GM18868 (cell line): Measurements from ENCODE around the gene UBQLN3.

ENCODE experiments used
- ATAC-seq: cut with Tn5 transposase; IDR thresholded peaks from one replicate; pipeline ENCODE4 v1.9.1; 2021; ENCODE audit warnings: mild to moderate bottlenecking, moderate library complexity; ENCODE audit not compliant: unreplicated experiment

Gene UBQLN3

GRCh38 chr11:5509803-5510202 lies at the start of gene UBQLN3:
Gene UBQLN3 (minus strand): TSS chr11:5509957. CDS start chr11:5509558, 399 bp downstream.
- ATAC-seq, result no peak

GRCh38 chr11:5557751-5558150 lies 48.0 kb upstream of the UBQLN3 start:
- no peak for ATAC-seq

- ATAC-seq, result no peak
Observed at GRCh38 chr11:5556596-5557188, 46.9 kb upstream of the UBQLN3 start.

- ATAC-seq, result no peak
Observed at GRCh38 chr11:5553343-5553742, 43.6 kb upstream of the UBQLN3 start.

GRCh38 chr11:5550440-5551095 lies 40.8 kb upstream of the UBQLN3 start:
- ATAC-seq, result peak; percentile 92

- no peak for ATAC-seq
Observed at GRCh38 chr11:5548440-5548839, 38.7 kb upstream of the UBQLN3 start, which contains the start of gene OR52H1. Gene OR52H1 (minus strand): TSS chr11:5548540. CDS start chr11:5545505, 3,035 bp downstream.

- no peak for ATAC-seq
Observed at GRCh38 chr11:5547982-5548381, 38.2 kb upstream of the UBQLN3 start.

GRCh38 chr11:5546457-5546856 lies 36.7 kb upstream of the UBQLN3 start:
- ATAC-seq, result no peak

- ATAC-seq, result no peak
Observed at GRCh38 chr11:5541427-5541826, 31.7 kb upstream of the UBQLN3 start.

GRCh38 chr11:5536482-5536881 lies 26.7 kb upstream of the UBQLN3 start:
- ATAC-seq, result no peak

GRCh38 chr11:5534046-5534445 lies 24.3 kb upstream of the UBQLN3 start:
- no peak for ATAC-seq

- no peak for ATAC-seq
Observed at GRCh38 chr11:5531053-5531831, 21.5 kb upstream of the UBQLN3 start.

- no peak for ATAC-seq
Observed at GRCh38 chr11:5528495-5528894, 18.7 kb upstream of the UBQLN3 start.

GRCh38 chr11:5527716-5528115 lies 18.0 kb upstream of the UBQLN3 start:
- no peak for ATAC-seq

- ATAC-seq, result no peak
Observed at GRCh38 chr11:5524756-5525155, 15.0 kb upstream of the UBQLN3 start.

GRCh38 chr11:5522308-5522707 lies 12.6 kb upstream of the UBQLN3 start:
- no peak for ATAC-seq

- ATAC-seq, result no peak
Observed at GRCh38 chr11:5521540-5521939, 11.8 kb upstream of the UBQLN3 start.

GRCh38 chr11:5516599-5516998 lies 6.8 kb upstream of the UBQLN3 start, which contains the start of gene UBQLNL:
Gene UBQLNL (minus strand): TSS chr11:5516699. CDS start chr11:5516441, 258 bp downstream.
- ATAC-seq, result no peak

GRCh38 chr11:5514841-5515240 lies 5.1 kb upstream of the UBQLN3 start:
- ATAC-seq, result no peak

GRCh38 chr11:5508605-5509004 lies 1.2 kb downstream of the UBQLN3 start:
- ATAC-seq, result no peak

GRCh38 chr11:5507933-5508305 lies 1.8 kb downstream of the UBQLN3 start:
- no peak for ATAC-seq
